ENCODE results near the gene COL12A1.

DNA sequence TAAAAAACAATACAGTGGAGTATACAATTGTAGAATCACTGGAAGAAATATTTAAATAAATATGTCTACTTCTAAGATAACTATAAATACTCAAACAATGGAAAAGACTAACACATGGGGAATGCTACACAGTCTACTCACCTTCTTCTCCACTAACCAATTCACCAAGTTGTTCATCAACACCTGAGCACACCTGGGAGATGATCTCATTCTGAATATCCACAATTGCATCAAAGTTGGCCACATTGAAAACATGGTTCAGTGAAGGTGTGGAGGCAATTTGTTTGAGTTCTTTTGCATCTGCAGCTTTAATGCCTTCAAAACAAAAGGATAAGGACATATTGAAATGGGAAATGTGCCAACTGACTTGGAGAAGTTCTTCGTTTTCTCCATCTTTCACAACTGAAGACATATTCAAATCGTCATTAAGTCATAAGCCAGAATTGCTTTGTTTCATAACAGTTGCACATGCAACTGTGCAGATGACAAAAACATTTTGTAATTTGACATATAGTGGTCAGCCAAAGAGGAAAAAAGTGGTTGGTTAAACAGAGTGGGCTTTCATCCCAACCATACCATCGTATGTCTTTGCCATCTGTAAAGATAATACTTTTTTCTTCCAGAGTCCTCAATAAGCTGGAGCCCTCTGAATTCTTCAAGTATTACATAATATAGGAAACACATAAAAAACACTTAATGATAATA lies 17.5 kb downstream of the COL12A1 start:
- TF ChIP-seq CTCF (IDR thresholded peaks at IDR 0.05) (no peak), POLR2A (IDR thresholded peaks at IDR 0.05) (no peak)
